Neuronal stem cell (in vitro differentiated cells): ENCODE data around the gene KLHL25.

ENCODE experiments used
- DNase-seq: peaks from one replicate; pipeline ENCODE4 v3.0.0-alpha.2; 2013; ENCODE audit warnings: low spot score
- H2AFZ ChIP-seq: one replicate; pipeline ENCODE4 v1.6.1; 2013; ENCODE audit warnings: mild to moderate bottlenecking, low read length, inconsistent platforms
- H2AK5ac ChIP-seq: 2 replicates; pipeline ENCODE4 v1.6.1; 2013; ENCODE audit warnings: low read depth, mild to moderate bottlenecking, inconsistent platforms, low read length, moderate library complexity, mixed read lengths
- H2BK120ac ChIP-seq: 2 replicates; pipeline ENCODE4 v1.6.1; 2013; ENCODE audit warnings: low read depth, mild to moderate bottlenecking, inconsistent platforms, low read length, moderate library complexity, mixed read lengths
- H2BK12ac ChIP-seq: one replicate; pipeline ENCODE4 v1.6.1; 2013; ENCODE audit warnings: low read length, inconsistent platforms
- H2BK15ac ChIP-seq: 2 replicates; pipeline ENCODE4 v1.6.1; 2013; ENCODE audit warnings: mild to moderate bottlenecking, low read length, inconsistent platforms, mixed read lengths
- H2BK5ac ChIP-seq: one replicate; pipeline ENCODE4 v1.6.1; 2013; ENCODE audit warnings: inconsistent platforms, mild to moderate bottlenecking, low read length, moderate library complexity
- H3K14ac ChIP-seq: one replicate; pipeline ENCODE4 v1.6.1; 2013; ENCODE audit warnings: low read length, inconsistent platforms
- H3K18ac ChIP-seq: 2 replicates; pipeline ENCODE4 v1.6.1; 2013; ENCODE audit warnings: low read length, inconsistent platforms
- H3K23ac ChIP-seq: 2 replicates; pipeline ENCODE4 v1.6.1; 2013; ENCODE audit warnings: low read depth, mild to moderate bottlenecking, mixed read lengths, low read length, inconsistent platforms; ENCODE audit not compliant: poor library complexity
- H3K27ac ChIP-seq: replicated peaks from 3 replicates; pipeline ENCODE4 v1.5.1; 2013; ENCODE audit warnings: low read length, inconsistent platforms
- H3K27me3 ChIP-seq, 3 experiments: 2 replicates each; pipeline ENCODE4 v1.6.1; 2013; ENCODE audit warnings: low read length in 3 of 3, mild to moderate bottlenecking in 2 of 3, inconsistent platforms in 1 of 3, low read depth in 1 of 3, mixed read lengths in 1 of 3, moderate library complexity in 1 of 3; ENCODE audit not compliant: control insufficient read depth in 3 of 3, insufficient read depth in 3 of 3
- H3K36me3 ChIP-seq, 2 donors: replicated peaks in 1 of 2; 2 replicates each; pipeline ENCODE4 v1.6.1; 2013; ENCODE audit warnings: low read length in 2 of 2; ENCODE audit not compliant: control insufficient read depth in 2 of 2, insufficient read depth in 2 of 2
- H3K4ac ChIP-seq: 2 replicates; pipeline ENCODE4 v1.6.1; 2013; ENCODE audit warnings: inconsistent platforms, mild to moderate bottlenecking, low read length, moderate library complexity
- H3K4me1 ChIP-seq, 2 donors: 1 replicate in 1 of 2; 2 replicates in 1 of 2; pipeline ENCODE4 v1.6.1; 2013; ENCODE audit warnings: low read length in 2 of 2, low read depth in 1 of 2; ENCODE audit not compliant: control insufficient read depth in 2 of 2, insufficient read depth in 1 of 2
- H3K4me2 ChIP-seq: one replicate; pipeline ENCODE4 v1.6.1; 2013; ENCODE audit warnings: mild to moderate bottlenecking, low read length, inconsistent platforms; ENCODE audit not compliant: insufficient read depth, poor library complexity, severe bottlenecking
- H3K4me3 ChIP-seq, 2 donors: 2 replicates each; pipeline ENCODE4 v1.5.1; 2013; ENCODE audit warnings: low read length in 2 of 2, mild to moderate bottlenecking in 2 of 2, inconsistent platforms in 1 of 2, moderate library complexity in 1 of 2
- H3K79me1 ChIP-seq: one replicate; pipeline ENCODE4 v1.6.1; 2013; ENCODE audit warnings: low read depth, mild to moderate bottlenecking, inconsistent platforms, low read length, moderate library complexity
- H3K9ac ChIP-seq: one replicate; pipeline ENCODE4 v1.6.1; 2013; ENCODE audit warnings: mild to moderate bottlenecking, low read depth, low read length, inconsistent platforms; ENCODE audit not compliant: poor library complexity
- H3K9me3 ChIP-seq, 2 donors: replicated peaks in 1 of 2; 2 replicates each; pipeline versions ENCODE3 to v1.6.1; 2013; ENCODE audit warnings: low read length in 2 of 2, mild to moderate bottlenecking in 2 of 2, inconsistent platforms in 1 of 2, low read depth in 1 of 2, mixed read lengths in 1 of 2, moderate library complexity in 1 of 2; ENCODE audit not compliant: control insufficient read depth in 2 of 2, insufficient read depth in 1 of 2
- H4K8ac ChIP-seq: one replicate; pipeline ENCODE4 v1.6.1; 2013; ENCODE audit warnings: low read depth, mild to moderate bottlenecking, inconsistent platforms, low read length, moderate library complexity
- H4K91ac ChIP-seq: one replicate; pipeline ENCODE4 v1.6.1; 2013; ENCODE audit warnings: low read length, low read depth, mild to moderate bottlenecking, inconsistent platforms; ENCODE audit not compliant: poor library complexity
- WGBS, 2 donors: extraction: QIAGEN DNeasy Blood & Tissue Kit; methylation state at CpG; one replicate each; pipeline ENCODE4 v1.1.7; 2013; ENCODE audit warnings: missing lambda C conversion rate in 2 of 2, mixed read lengths in 1 of 2; ENCODE audit not compliant: insufficient read length in 2 of 2, insufficient replicate concordance in 1 of 2; ENCODE audit errors: extremely low coverage in 2 of 2; 5-methylcytosine and 5-hydroxymethylcytosine counted together

Gene KLHL25

GRCh38 chr15:85748176-85748575 lies 46.5 kb downstream of the KLHL25 start:
- no peak overlapping the region for H2AK5ac ChIP-seq
- H2BK12ac ChIP-seq: no peak overlapping the region
- peak overlapping the region; percentile 69 for H3K4ac ChIP-seq
- no peaks in the 10 kb centered on the region for H3K9me3 ChIP-seq
- H3K27me3 ChIP-seq: no peaks in the 10 kb centered on the region
- peaks cover 23 to 67% of the 10 kb centered on the region in 2 donors for H3K36me3 ChIP-seq
- no peak overlapping the region for H3K4me3 ChIP-seq
- no peak overlapping the region for H2AFZ ChIP-seq
- peaks cover 36 to 53% of the 10 kb centered on the region in 2 donors for H3K4me1 ChIP-seq
- no peak overlapping the region for H3K27ac ChIP-seq
- peak overlapping the region; percentile 58 for H4K8ac ChIP-seq
- H3K9ac ChIP-seq: no peak overlapping the region
- no CpG with 5 or more reads among the region's 9 CpGs for WGBS, 2 donors
- peak overlapping the region; percentile 38 for H3K23ac ChIP-seq
- H3K18ac ChIP-seq: no peak overlapping the region
- H3K14ac ChIP-seq: no peak overlapping the region
- H2BK15ac ChIP-seq: no peak overlapping the region
- H4K91ac ChIP-seq: no peak overlapping the region
- DNase-seq: no peak
- peak overlapping the region; percentile 49 for H2BK5ac ChIP-seq
- H2BK120ac ChIP-seq: no peak overlapping the region
- no peaks in the 10 kb centered on the region for H3K79me1 ChIP-seq
- no peak overlapping the region for H3K4me2 ChIP-seq

GRCh38 chr15:85746641-85747040 lies 48.1 kb downstream of the KLHL25 start:
- Histone ChIP-seq H4K91ac (no peak overlapping the region), H2AFZ (no peak overlapping the region), H2BK15ac (no peak overlapping the region), H3K79me1 (no peaks in the 10 kb centered on the region), H3K9ac (no peak overlapping the region), H2BK12ac (no peak overlapping the region), H3K36me3 (peaks cover 23 to 81% of the 10 kb centered on the region in 2 donors), H2AK5ac (no peak overlapping the region), H3K14ac (no peak overlapping the region), H3K27me3 (no peaks in the 10 kb centered on the region), H3K4ac (no peak overlapping the region), H3K4me2 (no peak overlapping the region), H2BK120ac (no peak overlapping the region), H3K18ac (no peak overlapping the region), H3K4me1 (peaks cover 29 to 42% of the 10 kb centered on the region in 2 donors), H4K8ac (no peak overlapping the region), H3K9me3 (no peaks in the 10 kb centered on the region), H3K4me3 (no peak overlapping the region), H3K27ac (no peak overlapping the region), H2BK5ac (no peak overlapping the region), H3K23ac (no peak overlapping the region)
- WGBS, 2 donors: no CpG with 5 or more reads among the region's 12 CpGs
- DNase-seq: no peak

- H2AFZ ChIP-seq: no peak overlapping the region
- peak overlapping the region; percentile 7 for H3K18ac ChIP-seq
- no peak overlapping the region for H2BK15ac ChIP-seq
- peaks cover 26 to 35% of the 10 kb centered on the region in 2 donors for H3K4me1 ChIP-seq
- WGBS, 2 donors: no CpG with 5 or more reads among the region's 14 CpGs
- no peak overlapping the region for H4K91ac ChIP-seq
- no peak overlapping the region for H2BK120ac ChIP-seq
- no peak overlapping the region for H3K4ac ChIP-seq
- no peak overlapping the region for H3K14ac ChIP-seq
- H3K36me3 ChIP-seq: peaks cover 28 to 91% of the 10 kb centered on the region in 2 donors
- no peaks in the 10 kb centered on the region for H3K27me3 ChIP-seq
- no peaks in the 10 kb centered on the region for H3K79me1 ChIP-seq
- H3K9ac ChIP-seq: no peak overlapping the region
- H4K8ac ChIP-seq: no peak overlapping the region
- no peak for DNase-seq
- no peak overlapping the region for H3K4me2 ChIP-seq
- no peak overlapping the region for H3K27ac ChIP-seq
- H3K4me3 ChIP-seq: peak overlapping the region in 1 of 2 donors; percentile 28
- no peak overlapping the region for H2AK5ac ChIP-seq
- H2BK12ac ChIP-seq: no peak overlapping the region
- H3K9me3 ChIP-seq: no peaks in the 10 kb centered on the region
- H3K23ac ChIP-seq: no peak overlapping the region
- H2BK5ac ChIP-seq: no peak overlapping the region
Measured at GRCh38 chr15:85745525-85746150, 49.1 kb downstream of the KLHL25 start.

- H4K91ac ChIP-seq: no peak overlapping the region
- H3K27me3 ChIP-seq: no peaks in the 10 kb centered on the region
- H3K18ac ChIP-seq: no peak overlapping the region
- no peak overlapping the region for H4K8ac ChIP-seq
- H3K4ac ChIP-seq: no peak overlapping the region
- no peak overlapping the region for H2BK15ac ChIP-seq
- no peaks in the 10 kb centered on the region for H3K9me3 ChIP-seq
- WGBS, 2 donors: no CpG with 5 or more reads among the region's 12 CpGs
- H2AK5ac ChIP-seq: no peak overlapping the region
- H3K23ac ChIP-seq: no peak overlapping the region
- H3K4me3 ChIP-seq: no peak overlapping the region
- H3K36me3 ChIP-seq: peaks cover 32 to 97% of the 10 kb centered on the region in 2 donors
- no peak overlapping the region for H2AFZ ChIP-seq
- no peak overlapping the region for H3K27ac ChIP-seq
- no peak overlapping the region for H3K9ac ChIP-seq
- no peaks in the 10 kb centered on the region for H3K79me1 ChIP-seq
- H3K4me2 ChIP-seq: no peak overlapping the region
- no peak overlapping the region for H2BK5ac ChIP-seq
- H3K14ac ChIP-seq: no peak overlapping the region
- no peak overlapping the region for H2BK12ac ChIP-seq
- peaks cover 21 to 30% of the 10 kb centered on the region in 2 donors for H3K4me1 ChIP-seq
- no peak for DNase-seq
- no peak overlapping the region for H2BK120ac ChIP-seq
Measured at GRCh38 chr15:85745023-85745422, 49.7 kb downstream of the KLHL25 start.
